Measurements from ENCODE around the gene RASGRF2. TPM values are rescaled to one million over a fixed set of nuclear protein-coding genes. Genes with fewer than 3 reads are reported as not detected.

Gene RASGRF2
- total RNA-seq, 1 experiment from 2014 or later: 0.48 TPM

GRCh38 chr5:81167078-81167477, 206.9 kb downstream of the RASGRF2 start:
- H4K20me1 ChIP-seq (ENCODE audit: insufficient read depth): no peaks in the 10 kb centered on the region
- POLR2A ChIA-PET (ENCODE audit: unreplicated experiment): no interaction called here
- no peak overlapping the region for H2AFZ ChIP-seq
- no peak for DNase-seq
- H3K79me2 ChIP-seq (ENCODE audit: low read depth): no peaks in the 10 kb centered on the region
- no TSS peak for BruUV-seq (replicated peaks)
- no peaks in the 10 kb centered on the region for H3K4me1 ChIP-seq (replicated peaks; ENCODE audit: insufficient read depth)
- no peaks in the 10 kb centered on the region for H3K9me3 ChIP-seq (ENCODE audit: insufficient read depth, low read depth)
- H3K36me3 ChIP-seq (ENCODE audit: low read depth): no peaks in the 10 kb centered on the region
- no peaks in the 10 kb centered on the region for H3F3A ChIP-seq (ENCODE audit: insufficient read depth, low read depth)
- CTCF ChIA-PET: interaction anchor here (0.5 kb wide), 1 partner anchor 1075 kb away, joined by 5 read pairs; no protein-coding TSS in a partner anchor
- no peaks in the 10 kb centered on the region for H3K9me2 ChIP-seq (ENCODE audit: insufficient read depth)
- TF ChIP-seq CTCF (conservative IDR thresholded peaks at IDR 0.05): no peak
- no peak overlapping the region for H3K4me3 ChIP-seq
- no peaks in the 10 kb centered on the region for H3K27me3 ChIP-seq (ENCODE audit: insufficient read depth, low read depth)
- no peak overlapping the region for H3K4me2 ChIP-seq
- no peak overlapping the region for H3K27ac ChIP-seq
- intact Hi-C loops (cut with micrococcal nuclease; ENCODE audit: unreplicated experiment): no loop called here

- Histone ChIP-seq H3K36me3 (ENCODE audit: low read depth) (no peaks in the 10 kb centered on the region), H3K4me3 (no peak overlapping the region), H4K20me1 (ENCODE audit: insufficient read depth) (no peaks in the 10 kb centered on the region), H3K4me1 (replicated peaks; ENCODE audit: insufficient read depth) (no peaks in the 10 kb centered on the region), H3K9me2 (ENCODE audit: insufficient read depth) (no peaks in the 10 kb centered on the region), H3K27ac (no peak overlapping the region), H3K4me2 (no peak overlapping the region), H3K9me3 (ENCODE audit: insufficient read depth, low read depth) (no peaks in the 10 kb centered on the region), H3K27me3 (ENCODE audit: insufficient read depth, low read depth) (no peaks in the 10 kb centered on the region), H3K79me2 (ENCODE audit: low read depth) (no peaks in the 10 kb centered on the region), H2AFZ (no peak overlapping the region), H3F3A (ENCODE audit: insufficient read depth, low read depth) (no peaks in the 10 kb centered on the region)
- no TSS peak for BruUV-seq (replicated peaks)
- ChIA-PET POLR2A (ENCODE audit: unreplicated experiment) (no interaction called here), CTCF (no interaction called here)
- DNase-seq: no peak
- TF ChIP-seq EZH2 (IDR thresholded peaks at IDR 0.05; ENCODE audit: low read depth): no peak
- no peak for TF ChIP-seq CTCF (conservative IDR thresholded peaks at IDR 0.05)
- intact Hi-C loops (cut with micrococcal nuclease; ENCODE audit: unreplicated experiment): no loop called here
Observed at GRCh38 chr5:81167544-81167943, 207.4 kb downstream of the RASGRF2 start.

- no peak for DNase-seq
- Histone ChIP-seq H3K79me2 (ENCODE audit: low read depth) (no peaks in the 10 kb centered on the region), H3K27me3 (ENCODE audit: insufficient read depth, low read depth) (no peaks in the 10 kb centered on the region), H3K9me3 (ENCODE audit: insufficient read depth, low read depth) (no peaks in the 10 kb centered on the region), H3K9me2 (ENCODE audit: insufficient read depth) (no peaks in the 10 kb centered on the region), H3K4me3 (no peak overlapping the region), H2AFZ (no peak overlapping the region), H3F3A (ENCODE audit: insufficient read depth, low read depth) (no peaks in the 10 kb centered on the region), H3K36me3 (ENCODE audit: low read depth) (no peaks in the 10 kb centered on the region), H3K4me2 (no peak overlapping the region), H4K20me1 (ENCODE audit: insufficient read depth) (no peaks in the 10 kb centered on the region), H3K27ac (no peak overlapping the region), H3K4me1 (replicated peaks; ENCODE audit: insufficient read depth) (no peaks in the 10 kb centered on the region)
- no TSS peak for BruUV-seq (replicated peaks)
- intact Hi-C loops (cut with micrococcal nuclease; ENCODE audit: unreplicated experiment): no loop called here
- CTCF ChIA-PET: no interaction called here
- TF ChIP-seq EZH2 (IDR thresholded peaks at IDR 0.05; ENCODE audit: low read depth) (no peak), CTCF (conservative IDR thresholded peaks at IDR 0.05) (no peak)
- POLR2A ChIA-PET (ENCODE audit: unreplicated experiment): no interaction called here
Observed at GRCh38 chr5:81169924-81170323, 209.8 kb downstream of the RASGRF2 start.
